ENCODE measurements around the gene CPNE6.
A peak's percentile ranks its signal among the peaks of the same experiment; 100 is the strongest.
"Not testable (repeated sequence)": the region's sequence is repeated elsewhere in the genome, so short reads cannot be mapped to it uniquely, and the experiment has no call there.

CPNE6 gene

GRCh38 chr14:24088095-24088494 lies 16.7 kb downstream of the CPNE6 start:
- DNase-seq, result no peak

GRCh38 chr14:24089890-24090289 lies 18.5 kb downstream of the CPNE6 start:
- no peak for DNase-seq

GRCh38 chr14:24092110-24092504 lies 20.7 kb downstream of the CPNE6 start:
- no peak for DNase-seq

GRCh38 chr14:24092505-24093206 lies 21.3 kb downstream of the CPNE6 start:
- DNase-seq, result no peak

- DNase-seq, result no peak
Observed at GRCh38 chr14:24093207-24093900, 22.0 kb downstream of the CPNE6 start.

GRCh38 chr14:24093901-24094840 lies 22.8 kb downstream of the CPNE6 start, which contains the start of gene PCK2:
Gene PCK2 (plus strand): TSS chr14:24094311. CDS start chr14:24094406, 95 bp downstream.
- peak; percentile 98 for DNase-seq

- DNase-seq, result no peak
Observed at GRCh38 chr14:24094841-24095270, 23.5 kb downstream of the CPNE6 start.

GRCh38 chr14:24095271-24096068 lies 24.1 kb downstream of the CPNE6 start:
- DNase-seq, result peak; percentile 61

- no peak for DNase-seq
Observed at GRCh38 chr14:24096545-24097181, 25.3 kb downstream of the CPNE6 start.

- DNase-seq, result no peak
Observed at GRCh38 chr14:24098229-24098926, 27.0 kb downstream of the CPNE6 start.

GRCh38 chr14:24098927-24099813 lies 27.8 kb downstream of the CPNE6 start:
- no peak for DNase-seq

- no peak for DNase-seq
Observed at GRCh38 chr14:24100197-24100981, 29.0 kb downstream of the CPNE6 start.

- DNase-seq, result no peak
Observed at GRCh38 chr14:24100982-24101494, 29.7 kb downstream of the CPNE6 start.

- no peak for DNase-seq
Observed at GRCh38 chr14:24102357-24103048, 31.1 kb downstream of the CPNE6 start.

- DNase-seq, result no peak
Observed at GRCh38 chr14:24103451-24103850, 32.1 kb downstream of the CPNE6 start.

- DNase-seq, result not testable (repeated sequence)
Observed at GRCh38 chr14:24105609-24106239, 34.4 kb downstream of the CPNE6 start.

GRCh38 chr14:24106672-24107271 lies 35.4 kb downstream of the CPNE6 start:
- DNase-seq, result no peak
